Posterior cingulate gyrus (tissue), 11 donors: Measurements from ENCODE around the gene HINT3.
"Not testable (repeated sequence)": the region's sequence is repeated elsewhere in the genome, so short reads cannot be mapped to it uniquely, and the experiment has no call there.

ENCODE experiments used
- DNase-seq, 10 donors: peaks; one replicate each; pipeline versions ENCODE4 v3.0.0 to v3.0.0-alpha.2; 2020 to 2021; ENCODE audit warnings: mixed read lengths in 3 of 10
- intact Hi-C: fragments of 100-400 bp; cut with DNase I; formaldehyde crosslinking; loops from one replicate; pipeline ENCODE4 v1.15.1; 2023

HINT3 gene

DNA sequence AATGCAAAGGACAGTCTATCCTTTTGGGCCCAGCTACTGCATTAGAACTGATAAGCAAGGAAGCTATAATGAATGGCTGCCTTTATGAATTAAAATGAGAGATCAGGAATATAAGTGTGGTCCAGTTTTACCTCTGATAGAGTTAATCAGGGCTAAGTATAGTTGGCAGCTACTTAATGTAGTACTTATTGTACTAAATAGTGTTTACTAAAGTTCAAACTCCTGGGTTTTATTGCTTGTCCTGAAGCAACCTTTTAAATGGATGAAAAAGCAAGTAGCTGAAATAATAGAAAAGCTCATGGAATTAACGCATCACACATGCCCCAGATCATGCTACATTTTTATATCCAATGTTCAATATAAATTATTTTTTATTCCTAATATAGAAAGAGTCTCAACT is 35.1 kb downstream of the HINT3 start:
- DNase-seq, result no peak
- intact Hi-C loops, result no loop called here

GRCh38 chr6:125994670-125995488 is 38.3 kb downstream of the HINT3 start:
- intact Hi-C loops, result no loop called here
- no peak for DNase-seq

GRCh38 chr6:125995972-125996580 is 39.5 kb downstream of the HINT3 start:
- intact Hi-C loops, result loop anchor here (2.0 kb wide), 1 partner anchor 1125 kb away; no protein-coding TSS in a partner anchor
- DNase-seq, result peak; percentile 41 to 94 (median 66)

- no peak for DNase-seq
- intact Hi-C loops, result no loop called here
Observed at GRCh38 chr6:126002755-126003679, 46.4 kb downstream of the HINT3 start.

DNA sequence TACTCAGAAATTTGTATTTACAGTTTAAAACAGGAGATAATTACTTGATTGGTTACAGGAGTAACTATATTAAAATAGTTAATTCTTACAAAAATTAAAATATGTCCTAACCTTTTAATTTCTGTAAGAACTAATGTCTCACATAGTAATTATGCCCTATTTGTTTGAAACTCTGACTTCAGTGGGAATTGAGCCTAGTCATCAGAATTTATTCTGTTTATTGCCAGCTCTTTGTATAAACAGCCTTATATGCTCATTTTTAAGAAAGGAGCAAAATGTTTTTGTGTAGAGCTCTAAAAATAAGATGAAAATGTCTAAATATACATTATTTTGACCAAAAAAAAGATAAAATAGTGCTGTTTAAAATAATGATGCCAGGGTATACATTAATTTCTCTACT is 51.2 kb downstream of the HINT3 start:
- no peak for DNase-seq
- intact Hi-C loops, result no loop called here

GRCh38 chr6:126010040-126010439 is 53.5 kb downstream of the HINT3 start:
- DNase-seq, result no peak
- intact Hi-C loops, result no loop called here

DNA sequence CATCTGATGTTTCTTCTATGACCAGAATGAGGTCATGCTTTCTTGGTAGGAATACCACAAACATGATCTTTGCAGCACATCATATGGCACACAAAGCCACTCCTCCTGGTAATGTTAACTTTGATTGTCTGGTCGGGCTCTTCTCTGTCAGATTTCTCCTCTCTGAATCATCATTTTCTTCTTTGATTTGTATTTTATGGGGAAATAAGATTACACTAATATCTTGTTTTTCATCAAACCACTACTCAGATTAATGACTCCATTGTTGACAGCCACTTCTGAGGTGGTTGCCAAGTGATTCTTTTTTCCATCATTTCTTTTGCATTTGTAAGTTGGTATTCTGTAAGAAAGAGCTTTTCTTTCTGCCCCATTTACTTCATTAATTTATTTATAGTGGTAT is 59.3 kb downstream of the HINT3 start:
- no peak for DNase-seq
- intact Hi-C loops, result no loop called here

- intact Hi-C loops, result no loop called here
- no peak for DNase-seq
Observed at GRCh38 chr6:126016591-126016990, 60.0 kb downstream of the HINT3 start.

GRCh38 chr6:126017668-126018067 is 61.1 kb downstream of the HINT3 start:
- DNase-seq, result no peak
- intact Hi-C loops, result no loop called here

- DNase-seq, result no peak
- intact Hi-C loops, result no loop called here
Observed at GRCh38 chr6:126020305-126021050, 63.9 kb downstream of the HINT3 start.

- intact Hi-C loops, DNase-seq: not testable (repeated sequence)
Observed at GRCh38 chr6:126023474-126023873, 66.9 kb downstream of the HINT3 start.

DNA sequence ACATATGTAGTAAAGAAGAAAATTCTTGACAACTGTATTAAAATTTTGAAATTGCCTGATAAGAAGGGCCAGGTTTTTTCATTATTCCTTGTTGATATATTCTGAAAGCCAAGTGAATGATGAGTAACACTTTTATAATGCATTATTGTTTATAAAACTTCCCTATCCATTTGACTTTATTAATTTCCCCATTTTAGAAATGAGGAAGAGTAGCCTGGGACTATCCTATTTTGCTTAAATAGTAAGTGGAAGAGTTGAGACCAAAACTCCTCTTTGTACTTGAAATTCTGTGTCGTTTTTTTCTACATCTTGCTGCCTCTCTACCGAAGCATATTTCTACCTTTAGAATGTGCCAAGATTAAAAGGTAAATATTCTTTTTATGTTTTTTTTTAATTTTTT is 69.4 kb downstream of the HINT3 start:
- no peak for DNase-seq
- intact Hi-C loops, result no loop called here

DNA sequence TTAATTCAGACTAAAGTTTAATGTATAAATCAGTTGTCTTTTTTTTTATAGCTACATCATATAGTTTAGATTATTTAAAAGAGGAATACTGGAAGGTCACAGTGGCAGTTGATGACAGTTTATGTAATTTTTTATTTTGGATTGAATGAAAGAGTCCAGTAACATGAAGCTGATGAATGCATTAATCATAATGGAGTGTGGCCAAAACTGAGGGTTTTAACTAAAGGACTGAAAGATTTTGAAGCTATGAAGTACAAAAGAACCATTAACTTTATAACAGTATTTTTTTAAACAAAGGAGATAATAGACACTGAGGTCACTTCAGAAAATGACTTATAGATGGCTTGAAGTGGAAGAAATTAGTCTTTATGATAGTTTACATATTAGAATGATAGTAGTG is 71.0 kb downstream of the HINT3 start:
- intact Hi-C loops, result no loop called here

More for the DNA sequence above, 71.0 kb downstream of the HINT3 start:
- no peak for DNase-seq
